ENCODE data around the gene PHF19.

The PHF19 gene

GRCh38 chr9:120891245-120891883 lies 14.4 kb upstream of the PHF19 start:
- DNase-seq: no peak

GRCh38 chr9:120890320-120891244 lies 13.6 kb upstream of the PHF19 start:
- no peak for DNase-seq

- no peak for DNase-seq
Observed at GRCh38 chr9:120889606-120890271, 12.8 kb upstream of the PHF19 start.

GRCh38 chr9:120888626-120889025 lies 11.6 kb upstream of the PHF19 start:
- no peak for DNase-seq

- no peak for DNase-seq
Observed at GRCh38 chr9:120886490-120886967, 9.5 kb upstream of the PHF19 start.

GRCh38 chr9:120885958-120886357 lies 9.0 kb upstream of the PHF19 start:
- DNase-seq: no peak

- no peak for DNase-seq
Observed at GRCh38 chr9:120885457-120885856, 8.5 kb upstream of the PHF19 start.

- no peak for DNase-seq
Observed at GRCh38 chr9:120883608-120883996, 6.6 kb upstream of the PHF19 start.

- no peak for DNase-seq
Observed at GRCh38 chr9:120882935-120883607, 6.1 kb upstream of the PHF19 start.

- no peak for DNase-seq
Observed at GRCh38 chr9:120879446-120879845, 2.5 kb upstream of the PHF19 start.

- no peak for DNase-seq
Observed at GRCh38 chr9:120878188-120879130, 1.5 kb upstream of the PHF19 start.

- no peak for DNase-seq
Observed at GRCh38 chr9:120877276-120878034, 467 bp upstream of the PHF19 start.

- peak; percentile 76 for DNase-seq
Observed at GRCh38 chr9:120875954-120876841, 790 bp downstream of the PHF19 start.

- DNase-seq: no peak
Observed at GRCh38 chr9:120875643-120875953, 1.4 kb downstream of the PHF19 start.

- DNase-seq: no peak
Observed at GRCh38 chr9:120875195-120875565, 1.8 kb downstream of the PHF19 start.

- DNase-seq: no peak
Observed at GRCh38 chr9:120874226-120875194, 2.5 kb downstream of the PHF19 start.

- no peak for DNase-seq
Observed at GRCh38 chr9:120873512-120873911, 3.5 kb downstream of the PHF19 start.

- DNase-seq: no peak
Observed at GRCh38 chr9:120872791-120873502, 4.0 kb downstream of the PHF19 start.

Measured in inflammatory macrophage treated with lipopolysaccharide for 4 hours (primary cell).